Hypothalamus (tissue), 51 donors: ENCODE data around the gene GNAI2.
A peak's percentile ranks its signal among the peaks of the same experiment; 100 is the strongest.
"Not testable (repeated sequence)": the region's sequence is repeated elsewhere in the genome, so short reads cannot be mapped to it uniquely, and the experiment has no call there.

Source experiments
- DNase-seq, 51 donors: peaks; one replicate each; lab custom pipeline; 2025; lab: John Stamatoyannopoulos, UW

GNAI2 gene

GRCh38 chr3:50272911-50273688 lies 37.1 kb downstream of the GNAI2 start:
- peak; percentile 44 to 94 (median 80) for DNase-seq

GRCh38 chr3:50273689-50274065 lies 37.7 kb downstream of the GNAI2 start:
- no peak for DNase-seq

DNA sequence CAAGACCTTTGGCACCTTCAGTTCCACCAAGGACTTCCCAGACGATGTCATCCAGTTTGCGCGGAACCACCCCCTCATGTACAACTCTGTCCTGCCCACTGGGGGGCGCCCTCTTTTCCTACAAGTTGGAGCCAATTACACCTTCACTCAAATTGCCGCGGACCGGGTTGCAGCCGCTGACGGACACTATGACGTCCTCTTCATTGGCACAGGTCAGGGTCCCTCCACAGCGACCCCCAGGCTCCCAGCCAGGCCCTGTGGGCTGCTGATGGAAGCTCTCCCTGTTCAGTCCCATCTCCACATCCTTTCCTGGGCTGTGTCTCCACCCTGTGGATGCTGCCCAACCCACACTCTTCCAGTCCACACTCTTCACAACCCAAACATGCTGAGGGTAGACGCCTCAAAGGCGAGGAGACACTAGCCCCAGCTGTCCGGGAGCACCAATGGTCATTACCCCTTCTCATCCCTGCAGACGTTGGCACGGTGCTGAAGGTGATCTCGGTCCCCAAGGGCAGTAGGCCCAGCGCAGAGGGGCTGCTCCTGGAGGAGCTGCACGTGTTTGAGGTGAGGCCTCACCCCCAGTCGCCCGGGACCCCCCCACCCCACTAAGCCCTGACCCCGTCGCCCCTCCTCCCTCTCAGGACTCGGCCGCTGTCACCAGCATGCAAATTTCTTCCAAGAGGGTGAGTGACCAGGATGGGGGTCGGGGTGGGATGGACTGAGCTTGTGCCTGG lies 38.5 kb downstream of the GNAI2 start:
- peak in 23 of 51 donors; percentile 16 to 61 (median 39) for DNase-seq

GRCh38 chr3:50275141-50275995 lies 39.4 kb downstream of the GNAI2 start:
- DNase-seq = no peak

GRCh38 chr3:50275996-50276761 lies 40.2 kb downstream of the GNAI2 start:
- no peak for DNase-seq

GRCh38 chr3:50276762-50277101 lies 40.7 kb downstream of the GNAI2 start:
- no peak for DNase-seq

DNA sequence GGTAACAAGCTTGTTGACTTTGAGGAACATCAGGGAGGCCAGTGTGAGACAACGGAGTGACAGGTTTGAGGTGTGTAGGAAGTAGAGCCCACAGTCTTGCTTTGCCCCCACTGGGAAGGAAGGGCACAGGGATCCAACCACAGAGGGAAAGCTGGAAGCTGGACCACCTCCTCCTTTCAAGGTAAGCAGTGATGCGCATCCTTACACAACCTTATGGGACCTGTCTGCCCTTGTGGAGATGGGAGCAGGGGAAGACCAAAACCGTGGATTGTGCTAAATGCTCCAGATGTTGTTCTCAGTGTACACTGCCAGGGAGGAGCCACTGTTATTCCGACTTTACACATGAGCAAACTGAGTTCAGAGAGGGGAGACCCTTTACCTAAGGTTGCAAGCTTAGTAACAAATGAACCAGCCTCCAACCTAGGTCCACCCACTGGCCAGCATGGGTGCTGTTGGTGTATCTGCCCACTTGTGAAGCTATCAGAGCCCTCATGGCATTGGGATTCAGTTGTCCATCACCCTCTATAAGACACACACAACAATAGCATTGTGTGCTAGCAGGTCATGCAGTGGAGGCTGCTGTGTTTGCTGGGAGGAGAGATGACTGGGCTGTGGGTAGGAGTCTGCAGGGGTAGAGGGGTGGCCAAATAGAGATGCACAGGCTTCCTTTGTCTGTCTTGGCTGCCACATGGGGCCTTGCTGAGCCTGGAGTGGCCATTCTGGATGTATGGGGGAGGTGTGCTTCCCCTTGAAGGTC lies 42.3 kb downstream of the GNAI2 start:
- peak in 13 of 51 donors; percentile 26 to 65 (median 52) for DNase-seq

- peak in 15 of 51 donors; percentile 18 to 65 (median 48) for DNase-seq
Measured at GRCh38 chr3:50278880-50279224, 42.8 kb downstream of the GNAI2 start, which contains the start of gene LSMEM2. Gene LSMEM2 (plus strand): TSS chr3:50279087. CDS start chr3:50279114, 27 bp downstream.

DNA sequence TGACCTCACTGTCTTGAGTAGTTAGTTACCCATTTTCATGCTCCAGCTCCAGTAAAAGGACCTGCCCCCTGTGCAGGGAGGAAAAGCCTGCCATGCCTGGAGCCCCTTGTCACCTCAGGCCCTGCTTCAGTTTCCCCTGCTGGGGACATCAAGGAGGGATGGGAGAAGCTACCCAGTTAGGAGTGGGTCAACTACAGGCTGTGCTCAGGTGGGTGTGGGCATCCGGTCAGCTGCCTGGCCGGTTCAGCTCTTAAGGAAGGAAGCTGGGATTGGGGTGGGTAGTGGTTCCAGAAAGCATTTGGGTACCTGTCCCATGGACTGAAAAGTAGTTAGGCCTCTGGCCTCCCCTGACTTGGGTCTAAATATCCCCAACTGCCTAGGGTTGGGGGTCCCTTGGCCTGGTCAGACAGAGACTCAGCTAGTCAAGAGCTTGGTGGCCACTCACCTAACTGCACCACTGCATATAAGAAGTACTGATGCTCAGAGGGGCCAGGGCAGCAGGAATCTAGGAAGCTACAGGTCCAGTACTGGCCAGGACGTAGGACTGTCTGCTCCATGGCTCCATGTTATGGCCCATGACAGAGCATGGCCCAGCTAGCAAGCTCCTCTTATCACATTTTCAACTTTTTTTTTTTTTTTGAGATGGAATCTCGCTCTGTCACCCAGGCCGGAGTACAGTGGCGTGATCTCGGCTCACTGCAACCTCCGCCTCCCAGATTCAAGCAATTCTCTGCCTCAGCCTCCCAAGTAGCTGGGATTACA lies 43.4 kb downstream of the GNAI2 start:
- no peak for DNase-seq

GRCh38 chr3:50284121-50284520 lies 48.1 kb downstream of the GNAI2 start:
- not testable (repeated sequence) for DNase-seq

GRCh38 chr3:50286322-50287227 lies 50.6 kb downstream of the GNAI2 start:
- no peak for DNase-seq

DNA sequence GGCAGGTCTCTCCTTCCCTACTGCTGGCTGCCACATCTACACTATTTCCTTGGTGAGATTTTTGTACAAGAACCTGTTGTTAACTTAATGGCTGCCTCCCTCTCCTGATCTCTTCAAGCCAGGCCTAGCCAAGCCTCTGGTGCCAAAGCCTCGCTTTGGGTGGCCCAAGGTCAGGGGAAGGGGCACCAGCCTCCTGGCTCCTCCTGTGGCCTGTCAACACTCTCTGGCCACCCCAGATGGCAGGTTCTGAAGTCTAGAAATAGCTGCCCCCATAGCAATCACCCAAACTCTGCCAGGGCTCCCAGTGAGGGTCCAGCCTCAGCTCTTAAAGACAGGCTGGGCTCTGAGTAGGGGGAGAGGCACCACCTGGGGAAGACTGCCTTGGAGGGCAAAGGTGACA lies 51.3 kb downstream of the GNAI2 start:
- DNase-seq = no peak

- DNase-seq = no peak
Measured at GRCh38 chr3:50288387-50289007, 52.5 kb downstream of the GNAI2 start.

- DNase-seq = no peak
Measured at GRCh38 chr3:50289130-50289529, 53.1 kb downstream of the GNAI2 start.

DNA sequence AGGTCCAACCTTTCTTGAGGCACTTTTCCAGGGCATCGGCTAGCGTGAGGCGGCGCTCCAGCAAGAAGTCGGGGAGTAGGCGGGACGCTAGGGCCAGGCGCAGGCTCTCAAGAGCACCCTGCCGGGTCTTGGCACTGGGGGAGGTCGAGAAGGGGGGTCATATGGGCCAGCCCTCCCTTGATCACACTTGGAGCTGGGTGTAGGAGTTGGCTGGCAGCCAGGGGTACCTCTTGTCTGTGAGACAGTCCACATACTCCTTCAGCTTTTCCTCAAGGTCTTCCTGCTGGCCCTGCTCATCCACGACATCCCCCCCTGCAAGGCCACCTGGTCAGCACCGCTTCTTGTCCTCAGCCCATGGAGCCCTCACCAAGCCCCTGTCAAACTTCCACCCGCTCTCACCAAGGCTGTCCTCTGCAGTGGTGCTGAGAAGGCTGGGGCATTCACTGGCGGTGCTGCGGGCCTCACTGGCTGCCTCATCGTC lies 54.2 kb downstream of the GNAI2 start:
- no peak for DNase-seq

DNA sequence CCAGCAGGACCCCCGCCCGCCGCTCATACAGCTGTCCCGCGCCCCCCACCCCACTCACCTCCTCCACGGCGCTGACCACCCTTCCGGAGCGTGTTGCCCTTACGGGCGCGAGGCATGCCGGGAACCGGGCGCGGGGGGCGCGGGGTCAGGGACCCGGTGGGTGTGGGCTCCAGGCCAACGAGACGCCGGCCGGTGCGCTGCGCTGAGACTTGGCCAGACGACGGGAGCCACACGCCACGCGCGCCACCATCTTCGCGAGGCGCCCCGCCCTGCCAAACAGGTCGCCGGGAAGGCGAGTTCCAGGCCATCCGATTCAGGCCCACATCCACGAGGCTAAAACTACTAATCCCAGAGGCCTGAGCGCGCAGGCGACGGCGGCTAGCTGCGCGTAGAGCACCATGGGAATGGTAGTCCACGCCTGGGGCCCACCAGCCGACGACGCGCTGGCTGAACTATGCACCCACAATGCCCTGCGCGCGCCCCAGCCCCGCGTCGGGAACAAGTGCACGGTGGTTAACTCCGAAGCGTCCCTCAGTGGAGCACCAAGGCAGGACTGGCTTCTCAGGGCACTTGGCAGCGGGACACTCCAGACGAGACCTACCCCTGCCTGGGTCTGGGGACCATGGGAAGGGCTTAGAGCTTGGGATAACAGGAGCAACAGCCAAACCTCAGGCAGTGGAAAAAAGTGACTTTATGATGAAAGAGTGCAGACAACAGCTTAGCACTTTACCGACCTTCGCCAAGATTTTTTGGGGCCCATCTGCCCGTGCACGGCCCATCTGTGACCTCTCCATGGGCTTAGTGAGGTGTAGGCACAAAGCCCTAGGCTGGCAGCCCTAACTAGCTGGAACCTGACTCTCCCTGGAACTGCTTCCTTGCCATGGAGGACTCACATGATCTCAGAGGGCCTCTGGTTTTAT lies 56.4 kb downstream of the GNAI2 start, which contains the start of gene IFRD2:
IFRD2 (minus strand) TSS at position 271 of the 920 bp plus-strand sequence; CDS start at position 116, 155 bp downstream.
- peak; percentile 51 to 99 (median 97) for DNase-seq
